Superior temporal gyrus (tissue), 1 donor: ENCODE data around the gene GK.
"Not testable (repeated sequence)": the region's sequence is repeated elsewhere in the genome, so short reads cannot be mapped to it uniquely, and the experiment has no call there.

Experiments
- DNase-seq: peaks from one replicate; pipeline ENCODE4 v3.0.0-alpha.2; 2016; ENCODE audit errors: extremely low spot score

GK gene

DNA sequence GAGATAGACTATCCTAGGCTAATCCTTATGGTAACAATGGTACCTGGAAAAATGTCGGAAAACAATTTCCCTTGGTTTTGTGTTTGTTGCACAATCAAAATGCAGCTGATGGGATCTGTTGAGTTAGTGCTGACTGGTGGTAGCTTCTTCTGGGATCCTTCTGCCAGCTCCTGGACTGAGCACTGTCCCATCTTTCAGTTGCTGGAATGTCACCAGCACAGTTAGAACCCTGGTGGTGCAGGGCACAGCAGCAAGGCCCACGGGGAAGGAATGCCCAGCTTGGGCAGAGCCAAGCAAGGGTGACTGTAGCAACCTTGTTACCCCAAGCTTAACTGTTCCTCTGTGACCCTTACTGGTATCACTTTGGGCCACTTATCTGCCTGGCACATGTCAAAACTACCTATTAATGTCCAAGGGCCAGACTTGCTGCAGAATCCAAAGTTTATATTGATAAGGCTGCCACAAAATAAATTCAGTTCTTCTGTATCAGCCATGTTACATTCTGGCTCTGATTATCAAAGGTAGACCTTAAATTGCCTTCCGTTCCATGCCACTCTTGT, 53.1 kb downstream of the GK start:
- no peak for DNase-seq

DNA sequence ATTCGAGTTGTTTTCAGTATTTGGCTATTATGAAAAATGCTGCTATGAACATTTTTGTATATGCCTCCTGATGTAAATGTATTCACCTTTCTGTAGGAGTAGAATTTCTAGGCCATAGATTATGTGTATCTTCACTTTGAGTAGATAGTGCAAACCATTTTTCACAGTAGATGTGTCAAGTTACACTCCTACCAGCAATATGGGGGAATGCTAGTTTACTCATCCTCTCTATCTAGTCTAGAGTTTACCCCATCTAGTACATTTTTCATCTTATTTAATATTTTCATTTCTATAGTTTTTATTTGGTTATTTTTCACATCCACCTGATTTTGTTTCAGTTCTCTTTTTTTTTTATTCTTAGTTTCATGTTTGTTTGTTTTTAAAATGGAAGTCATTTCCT, 59.0 kb downstream of the GK start:
- no peak for DNase-seq

DNA sequence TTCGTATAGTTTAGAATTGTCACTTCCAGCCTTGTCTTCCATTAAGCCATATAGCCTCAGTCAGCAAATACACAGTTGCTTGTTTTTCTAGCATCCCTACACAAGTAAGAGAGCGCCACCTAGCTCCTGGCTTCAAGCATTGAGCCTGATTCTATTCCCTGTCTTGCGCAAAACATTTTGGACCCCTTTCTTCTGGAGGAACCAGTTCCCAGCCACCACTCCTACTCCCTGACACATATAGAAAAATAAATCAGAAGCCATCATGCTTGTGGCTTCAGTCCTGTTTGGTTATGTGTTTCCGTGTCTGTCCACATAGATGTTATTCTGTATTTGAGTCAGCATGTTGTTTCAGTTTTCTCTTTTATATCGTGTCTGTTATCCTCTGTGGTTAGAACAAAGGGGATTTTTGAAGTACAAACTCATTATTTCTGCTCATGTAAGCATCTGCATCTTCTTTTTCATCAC, 59.9 kb downstream of the GK start:
- peak; percentile 33 for DNase-seq

DNA sequence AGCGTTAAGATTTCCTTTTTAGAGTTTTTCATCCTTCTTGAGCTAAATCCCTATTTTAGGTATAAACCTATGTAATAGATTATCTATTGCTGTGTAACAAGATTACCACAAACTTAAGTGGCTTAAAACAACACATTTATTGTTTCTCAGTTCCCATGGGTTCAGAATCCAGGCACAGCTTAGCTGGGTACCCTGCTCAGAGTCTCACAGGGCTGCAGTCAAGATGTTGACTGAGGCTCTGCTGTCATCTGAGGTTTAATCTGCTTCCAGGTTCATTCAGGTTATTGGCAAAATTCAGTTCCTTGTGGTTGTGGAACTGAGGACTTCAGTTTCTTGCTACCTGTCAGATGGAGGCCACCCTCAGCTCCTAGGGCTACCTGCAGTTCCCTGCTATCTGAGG, 60.9 kb downstream of the GK start:
- no peak for DNase-seq

DNA sequence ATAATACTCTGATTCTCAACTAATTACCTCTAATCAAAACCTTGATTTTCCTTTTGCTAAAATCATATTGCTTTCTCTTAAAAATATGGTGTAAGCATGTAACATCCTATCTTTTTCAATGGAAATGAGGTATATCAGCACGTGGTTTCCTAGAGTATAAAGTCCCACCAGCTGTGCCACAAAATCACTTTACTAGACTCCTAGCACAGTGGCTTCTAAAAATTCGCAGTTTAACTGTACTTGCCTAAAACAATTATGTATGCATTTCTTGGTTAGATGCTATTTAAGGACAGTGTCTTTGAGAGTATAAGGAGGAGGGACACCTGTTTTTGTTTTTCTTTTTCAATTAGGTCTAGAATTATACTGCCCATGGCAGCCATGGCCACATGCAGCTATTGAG, 62.8 kb downstream of the GK start:
- no peak for DNase-seq

DNA sequence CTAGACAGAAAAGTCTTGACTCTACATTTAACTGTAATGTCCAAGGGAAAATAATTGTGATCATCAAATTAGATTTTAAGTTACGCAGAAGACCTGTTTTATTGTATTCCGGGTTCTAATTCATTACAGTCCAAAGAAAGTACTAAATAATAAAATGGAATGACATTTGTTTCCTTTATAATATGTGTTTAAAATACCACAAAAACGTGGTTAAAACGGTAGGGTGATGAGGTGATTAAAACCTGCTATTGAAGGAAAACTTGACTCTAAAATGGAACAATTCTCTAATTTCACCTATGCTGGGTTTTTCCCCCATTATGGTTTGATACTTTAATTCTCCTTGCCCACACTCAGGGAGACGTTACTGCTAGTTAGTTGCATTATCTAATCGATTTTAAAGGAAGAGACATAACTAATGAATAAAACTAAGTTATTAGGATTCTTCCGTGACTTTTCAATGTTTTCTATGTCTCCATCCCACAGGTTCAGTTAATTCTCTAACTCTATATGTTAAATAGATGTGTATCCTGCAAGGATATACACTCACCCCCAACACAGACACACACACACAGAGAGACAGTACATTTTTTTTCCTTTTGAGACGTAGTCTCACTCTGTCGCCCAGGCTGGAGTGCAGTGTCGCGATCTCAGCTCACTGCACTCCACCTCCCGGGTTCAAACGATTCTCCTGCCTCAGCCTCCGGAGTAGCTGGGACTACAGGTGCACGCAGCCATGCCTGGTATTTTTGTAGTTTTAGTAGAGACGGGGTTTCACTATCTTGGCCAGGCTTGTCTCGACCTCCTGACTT, 80.8 kb downstream of the GK start:
- no peak for DNase-seq

DNA sequence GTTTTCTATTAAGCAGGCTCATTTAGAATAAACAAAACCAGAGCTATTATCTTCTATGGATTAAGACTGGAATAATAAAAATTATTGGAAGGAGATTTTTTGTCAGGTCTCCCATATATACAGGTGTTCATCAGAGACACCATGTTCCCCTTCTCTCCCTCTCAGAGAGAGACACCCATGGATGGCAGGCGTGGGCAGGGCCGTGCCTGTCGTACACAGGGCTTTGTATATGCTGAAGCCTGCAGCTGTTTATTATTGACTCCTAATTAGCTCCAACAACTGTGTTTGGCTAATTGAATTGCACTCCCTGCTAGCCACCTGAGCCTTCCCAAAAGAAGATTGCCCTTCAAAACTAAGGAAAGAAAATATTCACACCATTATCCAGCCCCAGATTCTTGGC, 81.6 kb downstream of the GK start:
- DNase-seq: no peak

DNA sequence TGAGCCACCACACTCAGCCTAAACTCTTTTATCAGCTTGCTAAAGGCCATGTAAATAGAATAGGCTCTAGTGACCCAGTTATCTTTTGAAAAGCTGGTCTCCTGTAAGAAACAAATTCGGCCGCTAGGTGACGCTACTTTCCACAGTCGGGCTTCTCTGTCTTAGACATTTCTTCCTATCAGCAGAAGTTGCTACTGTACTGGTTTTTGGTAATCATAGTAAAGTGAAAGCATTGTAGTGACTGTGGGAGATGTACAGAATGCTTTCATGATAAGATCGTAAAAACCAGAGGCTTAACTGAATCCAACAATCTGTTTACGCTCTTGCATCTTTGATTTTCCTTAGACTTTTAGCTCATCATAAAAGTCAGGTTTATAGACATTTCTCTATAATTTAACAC, 82.6 kb downstream of the GK start:
- DNase-seq: peak; percentile 61

DNA sequence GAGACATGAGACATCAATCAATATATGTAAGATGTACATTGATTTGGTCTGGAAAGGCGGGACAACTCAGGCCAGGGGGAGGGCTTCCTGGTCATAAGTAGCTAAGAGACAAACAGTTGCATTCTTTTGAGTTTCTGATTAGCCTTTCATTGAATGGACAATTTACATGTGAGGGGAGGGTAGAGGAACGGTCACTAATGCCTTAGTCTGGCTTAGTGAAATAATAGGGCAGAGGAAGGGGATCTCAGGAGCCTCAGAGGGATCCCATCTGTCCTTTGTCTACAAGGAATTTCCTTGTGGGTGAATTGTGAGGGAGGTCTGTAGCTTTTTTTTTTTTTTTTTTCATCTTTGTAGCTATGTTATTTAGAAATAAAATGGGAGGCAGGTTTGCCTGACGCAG, 88.3 kb downstream of the GK start:
- DNase-seq: no peak

DNA sequence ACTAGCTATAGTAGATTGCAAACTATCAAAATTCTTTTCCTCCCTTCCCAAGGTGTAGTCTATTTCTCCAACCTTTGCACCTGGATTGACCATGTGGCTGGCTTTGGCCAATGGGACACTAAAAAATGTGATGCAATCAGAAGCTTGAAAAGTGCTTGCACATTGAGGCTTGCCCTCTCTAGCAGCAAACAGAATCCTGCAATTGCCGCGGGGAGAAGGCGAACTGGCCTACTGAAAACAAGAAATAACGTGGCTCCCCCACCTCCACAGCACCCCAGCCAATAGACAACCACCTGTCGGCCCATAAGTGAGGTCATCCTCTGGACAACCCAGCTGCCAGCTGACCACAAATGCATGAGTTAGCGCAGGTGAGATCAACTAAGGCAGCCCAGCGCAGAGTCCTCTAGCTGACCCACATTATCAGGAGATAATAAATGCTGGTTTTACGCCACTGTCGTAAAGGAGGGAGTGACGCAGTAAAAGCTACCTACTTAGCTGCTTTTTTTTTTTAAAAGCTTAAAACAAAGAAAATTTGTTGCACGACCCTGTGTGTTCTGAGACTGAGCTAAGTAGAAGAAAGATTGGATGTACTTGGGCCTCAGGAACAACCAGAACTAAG, 95.2 kb downstream of the GK start:
- DNase-seq: no peak

DNA sequence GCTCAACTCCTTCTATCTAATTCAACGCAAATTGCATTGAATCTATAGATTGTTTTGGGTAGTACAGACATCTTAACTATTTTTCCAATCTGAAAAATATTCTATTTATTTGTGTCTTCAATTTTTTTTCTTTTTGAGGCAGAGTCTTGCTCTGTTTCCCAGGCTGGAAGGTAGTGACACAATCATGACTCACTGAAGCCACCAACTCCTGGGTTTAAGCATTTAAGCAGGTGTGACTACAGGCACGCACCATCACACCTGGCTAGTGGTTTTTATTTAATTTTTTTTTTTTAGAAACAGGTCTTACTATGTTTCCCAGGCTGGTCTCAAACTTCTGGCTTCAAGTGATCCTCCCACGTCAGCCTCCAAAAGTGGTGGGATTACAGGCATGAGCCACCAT, 98.3 kb downstream of the GK start:
- no peak for DNase-seq

DNA sequence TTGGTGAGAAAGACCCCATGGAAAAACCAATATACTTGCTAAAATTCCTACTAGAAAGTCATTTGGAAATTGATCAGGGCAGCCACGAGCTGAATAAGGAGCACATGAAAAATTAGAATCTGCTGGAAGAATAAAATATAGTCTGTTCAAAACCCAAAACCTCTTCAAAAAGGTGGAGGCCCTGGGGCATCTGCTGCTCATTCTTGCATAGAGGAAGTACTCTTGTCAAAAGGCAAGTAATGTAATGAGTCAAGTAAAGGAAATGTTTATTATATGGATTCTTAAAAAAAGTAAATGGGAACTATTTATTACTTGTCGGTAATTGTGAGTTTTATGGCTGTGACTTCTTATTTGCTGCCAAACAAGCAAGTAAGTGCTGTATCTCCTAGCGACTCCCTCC, 109.5 kb downstream of the GK start:
- no peak for DNase-seq

DNA sequence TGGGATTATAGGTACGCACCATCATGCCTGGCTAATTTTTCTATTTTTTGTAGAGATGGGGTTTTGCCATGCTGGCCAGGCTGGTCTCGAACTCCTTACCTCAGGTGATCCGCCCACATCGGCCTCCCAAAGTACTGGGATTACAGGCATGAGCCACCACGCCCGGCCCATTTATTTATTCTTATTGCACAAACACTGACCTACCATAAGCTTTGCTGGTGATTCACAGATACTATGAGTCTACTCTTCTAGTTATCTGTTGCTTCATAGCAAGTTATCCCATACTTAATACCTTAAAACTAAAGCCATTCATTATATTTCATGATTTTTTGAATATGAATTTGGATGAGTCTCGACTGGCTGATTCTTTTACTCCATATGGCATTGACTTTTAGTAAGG, 120.5 kb downstream of the GK start:
- DNase-seq: not testable (repeated sequence)

DNA sequence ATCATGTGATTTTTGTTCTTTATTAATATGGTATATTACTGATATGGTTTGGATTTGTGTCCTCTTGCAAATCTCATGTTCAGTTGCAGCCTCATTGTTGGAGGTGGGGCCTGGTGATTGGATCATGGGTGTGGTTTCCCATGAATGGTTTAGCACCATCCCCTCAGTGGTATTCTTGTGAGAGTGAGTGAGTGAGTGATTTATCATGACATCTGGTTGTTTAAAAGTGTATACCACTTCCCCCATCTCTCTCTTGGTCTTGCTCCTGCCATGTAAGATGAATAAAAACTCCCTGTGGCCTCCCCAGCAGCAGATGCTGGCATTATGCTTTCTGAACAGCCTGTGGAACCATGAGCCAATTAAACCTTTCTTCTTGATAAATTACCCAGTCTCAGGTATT, 124.4 kb downstream of the GK start:
- DNase-seq: no peak

DNA sequence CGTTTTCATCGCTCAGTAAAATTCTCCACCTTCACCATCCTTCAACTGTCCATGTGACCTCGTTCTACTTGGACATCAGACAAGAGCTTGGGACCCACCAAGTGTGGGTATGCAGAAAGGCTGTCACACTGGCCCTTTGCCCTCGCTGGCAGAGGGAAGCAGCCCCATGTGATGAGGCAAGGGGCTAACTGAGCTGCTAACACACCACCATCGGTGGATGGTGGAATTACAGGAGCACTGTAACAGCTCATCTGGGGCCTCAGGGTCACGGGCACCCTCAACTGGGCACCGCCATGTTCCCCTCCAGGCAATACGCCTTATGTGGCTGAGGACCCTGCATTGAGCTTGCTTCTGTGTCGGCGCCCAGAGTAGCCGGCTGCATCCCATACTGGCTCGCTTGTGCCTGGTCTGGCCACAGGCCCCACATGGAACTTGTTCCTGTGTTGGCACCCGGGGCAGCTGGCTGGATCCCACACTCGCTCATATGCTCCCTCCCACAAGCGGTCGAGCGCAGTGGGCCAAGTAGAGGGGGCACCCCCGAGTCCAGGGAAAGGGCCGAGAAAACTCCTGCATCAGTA, 126.3 kb downstream of the GK start:
- no peak for DNase-seq
